Measurements from ENCODE around the gene DCP1B. TPM values are rescaled to one million over a fixed set of nuclear protein-coding genes. Genes with fewer than 3 reads are reported as not detected.

DCP1B gene
- total RNA-seq, 3 donors from 2014 or later = 12.2 to 20.8 (median 18.0) TPM

GRCh38 chr12:2017546-2018337, 13.5 kb upstream of the DCP1B start:
- intact Hi-C loops (cut with DNase I; ENCODE audit: low total_unique reads) = no loop called here
- no peaks in the 10 kb centered on the region for H3K9me3 ChIP-seq
- no peak for TF ChIP-seq POLR2A (IDR thresholded peaks at IDR 0.05)
- no peak for DNase-seq (ENCODE audit: low spot score in 2 of 2)
- no peak overlapping the region for H3K27ac ChIP-seq
- no peaks in the 10 kb centered on the region for H3K36me3 ChIP-seq
- no peak overlapping the region for H3K4me3 ChIP-seq
- H3K4me1 ChIP-seq = no peaks in the 10 kb centered on the region
- H3K27me3 ChIP-seq = no peaks in the 10 kb centered on the region

GRCh38 chr12:2016862-2017545, 12.7 kb upstream of the DCP1B start:
- Histone ChIP-seq H3K4me3 (no peak overlapping the region), H3K27ac (no peak overlapping the region)
- no peak for TF ChIP-seq CTCF (IDR thresholded peaks at IDR 0.05)
- TF ChIP-seq POLR2AphosphoS5 (IDR thresholded peaks at IDR 0.05) = no peak
- no peak for TF ChIP-seq POLR2A (IDR thresholded peaks at IDR 0.05)

GRCh38 chr12:2014231-2014630, 10.0 kb upstream of the DCP1B start:
- Histone ChIP-seq H3K27ac (no peak overlapping the region), H3K36me3 (no peaks in the 10 kb centered on the region), H3K4me3 (no peak overlapping the region), H3K9me3 (no peaks in the 10 kb centered on the region), H3K27me3 (no peaks in the 10 kb centered on the region), H3K4me1 (no peaks in the 10 kb centered on the region)
- DNase-seq (ENCODE audit: low spot score in 2 of 2) = no peak
- TF ChIP-seq POLR2A (IDR thresholded peaks at IDR 0.05) (no peak), CTCF (IDR thresholded peaks at IDR 0.05) (no peak), POLR2AphosphoS5 (IDR thresholded peaks at IDR 0.05) (no peak)
- intact Hi-C loops (cut with DNase I; ENCODE audit: low total_unique reads) = no loop called here

More at GRCh38 chr12:2016862-2017545, 12.7 kb upstream of the DCP1B start:
- Histone ChIP-seq H3K9me3 (no peaks in the 10 kb centered on the region), H3K27me3 (no peaks in the 10 kb centered on the region), H3K4me1 (no peaks in the 10 kb centered on the region), H3K36me3 (no peaks in the 10 kb centered on the region)
- intact Hi-C loops (cut with DNase I; ENCODE audit: low total_unique reads) = no loop called here
- DNase-seq (ENCODE audit: low spot score in 2 of 2) = no peak

GRCh38 chr12:2013527-2014223, 9.4 kb upstream of the DCP1B start:
- intact Hi-C loops (cut with DNase I; ENCODE audit: low total_unique reads) = no loop called here
- no peaks in the 10 kb centered on the region for H3K4me1 ChIP-seq
- TF ChIP-seq POLR2A (IDR thresholded peaks at IDR 0.05) (no peak), CTCF (IDR thresholded peaks at IDR 0.05) (no peak), POLR2AphosphoS5 (IDR thresholded peaks at IDR 0.05) (no peak)
- H3K27ac ChIP-seq = peak overlapping the region in 1 of 2 donors; percentile 25
- no peak overlapping the region for H3K4me3 ChIP-seq
- no peaks in the 10 kb centered on the region for H3K27me3 ChIP-seq
- DNase-seq (ENCODE audit: low spot score in 2 of 2) = no peak
- no peaks in the 10 kb centered on the region for H3K9me3 ChIP-seq
- no peaks in the 10 kb centered on the region for H3K36me3 ChIP-seq

- H3K27ac ChIP-seq = no peak overlapping the region
- DNase-seq (ENCODE audit: low spot score in 2 of 2) = no peak
- no peaks in the 10 kb centered on the region for H3K4me1 ChIP-seq
- H3K9me3 ChIP-seq = no peaks in the 10 kb centered on the region
- intact Hi-C loops (cut with DNase I; ENCODE audit: low total_unique reads) = no loop called here
- H3K36me3 ChIP-seq = no peaks in the 10 kb centered on the region
- H3K4me3 ChIP-seq = no peak overlapping the region
- TF ChIP-seq POLR2AphosphoS5 (IDR thresholded peaks at IDR 0.05) (no peak), POLR2A (IDR thresholded peaks at IDR 0.05) (no peak), CTCF (IDR thresholded peaks at IDR 0.05) (no peak)
- H3K27me3 ChIP-seq = no peaks in the 10 kb centered on the region
These were observed 8.8 kb upstream of the DCP1B start for GRCh38 chr12:2013086-2013485.

Measured in breast epithelium (tissue), 4 donors.